COLO829 (cell line): Measurements from ENCODE around the gene CUEDC2.
A peak's percentile ranks its signal among the peaks of the same experiment; 100 is the strongest.

ENCODE experiments used
- DNase-seq: peaks from one replicate; pipeline ENCODE4 v3.0.0; 2012; ENCODE audit warnings: low spot score

CUEDC2 gene

DNA sequence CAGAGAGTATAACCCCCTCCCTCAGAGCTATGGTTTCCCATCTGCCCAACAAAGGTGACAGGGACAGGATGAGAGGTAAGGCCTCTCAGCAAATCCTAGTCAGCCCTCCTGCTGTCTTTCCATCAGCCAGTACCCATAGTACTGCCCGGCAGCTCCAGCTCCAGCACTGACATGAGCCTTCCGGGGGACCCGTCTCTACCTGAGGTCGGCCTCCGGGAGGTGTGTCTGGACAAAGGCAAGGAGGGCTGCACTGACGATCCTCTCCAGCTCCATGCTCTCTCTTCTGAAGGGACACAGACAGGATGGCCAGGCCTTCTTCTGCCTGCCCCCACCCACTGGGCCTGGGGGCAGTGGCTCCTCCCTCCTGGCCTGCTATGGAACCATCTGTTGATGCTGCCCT, 7.5 kb downstream of the CUEDC2 start:
- no peak for DNase-seq

DNA sequence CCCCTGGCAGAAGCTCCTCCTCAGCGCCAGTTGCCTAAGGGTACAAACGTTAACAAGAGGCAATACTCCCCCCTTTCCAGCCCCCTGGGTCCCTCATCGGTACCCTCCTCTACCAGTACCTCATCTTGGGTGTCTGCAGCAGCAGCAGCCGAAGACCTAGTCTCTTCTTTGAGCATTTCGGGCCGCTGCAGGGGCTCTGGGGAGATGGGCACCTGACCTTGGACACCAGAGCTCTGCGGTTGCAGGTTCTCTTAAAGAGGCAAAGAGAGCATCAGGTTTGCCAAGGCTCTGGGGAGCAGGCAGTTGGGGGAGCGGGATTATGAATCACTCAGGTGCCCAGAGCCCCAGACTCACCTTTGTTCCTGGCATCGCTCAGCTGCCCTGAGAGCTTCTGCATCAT, 8.2 kb downstream of the CUEDC2 start:
- no peak for DNase-seq

DNA sequence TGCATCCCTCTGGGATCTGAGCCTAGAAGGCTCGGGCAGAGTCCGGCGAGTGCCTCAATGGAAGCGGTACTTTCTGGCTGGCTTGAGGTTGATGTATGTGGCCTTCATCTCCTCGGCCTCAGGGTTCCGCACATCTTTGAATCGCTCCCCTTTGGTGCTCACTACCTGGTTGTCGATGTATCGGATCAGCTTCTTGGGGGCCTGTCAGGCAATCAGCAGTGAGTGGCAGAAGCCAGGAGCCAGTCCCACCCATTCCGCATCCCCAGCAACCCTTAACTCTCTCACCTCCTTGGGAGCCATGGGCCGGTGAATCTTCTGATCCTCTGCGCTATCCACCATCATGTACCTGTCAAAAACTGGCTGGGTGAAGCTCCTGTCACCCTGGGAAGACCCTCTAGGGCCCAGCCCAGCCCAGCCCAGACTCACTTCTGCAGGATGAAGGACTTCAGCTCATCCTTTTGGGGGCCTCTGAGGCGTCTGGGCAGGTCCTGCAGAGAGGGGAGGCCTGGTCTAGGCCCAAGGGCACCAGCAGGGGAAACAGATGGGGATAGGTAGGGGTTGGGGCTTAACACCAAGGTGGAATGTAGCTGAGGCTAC, 8.9 kb downstream of the CUEDC2 start:
- no peak for DNase-seq

GRCh38 chr10:102422545-102423129, 9.7 kb downstream of the CUEDC2 start:
- peak; percentile 45 for DNase-seq

DNA sequence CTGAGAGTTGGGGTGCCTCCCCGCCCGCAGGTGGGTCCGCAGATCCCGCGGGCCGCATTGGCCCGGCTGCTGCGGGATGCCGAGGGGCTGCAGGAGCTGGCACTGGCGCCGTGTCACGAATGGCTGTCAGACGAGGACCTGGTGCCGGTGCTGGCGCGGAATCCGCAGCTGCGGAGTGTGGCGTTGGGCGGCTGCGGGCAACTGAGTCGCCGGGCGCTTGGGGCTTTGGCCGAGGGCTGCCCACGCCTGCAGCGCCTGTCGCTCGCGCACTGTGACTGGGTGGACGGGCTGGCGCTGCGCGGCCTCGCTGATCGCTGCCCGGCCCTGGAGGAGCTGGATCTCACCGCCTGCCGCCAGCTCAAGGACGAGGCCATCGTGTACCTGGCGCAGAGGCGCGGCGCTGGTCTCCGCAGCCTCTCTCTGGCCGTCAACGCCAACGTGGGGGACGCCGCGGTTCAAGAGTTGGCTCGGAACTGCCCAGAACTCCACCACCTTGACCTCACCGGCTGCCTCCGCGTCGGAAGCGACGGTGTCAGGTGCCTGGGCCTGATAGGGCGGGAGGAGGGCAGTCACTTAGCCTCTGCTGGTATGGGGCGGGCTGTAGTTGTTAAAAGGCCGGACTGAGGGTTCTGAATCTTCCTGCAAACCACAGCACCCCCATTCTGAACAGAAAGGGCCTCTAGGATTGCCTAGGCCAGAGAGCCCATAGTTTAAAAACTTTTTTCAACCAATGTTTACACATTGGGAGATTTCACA, 10.4 kb downstream of the CUEDC2 start:
- no peak for DNase-seq

- no peak for DNase-seq
These were observed 10.9 kb downstream of the CUEDC2 start for GRCh38 chr10:102421507-102421756.

- peak; percentile 94 for DNase-seq
These were observed 11.5 kb downstream of the CUEDC2 start, which contains the start of gene FBXL15 for GRCh38 chr10:102420714-102421506. FBXL15 (plus strand) TSS chr10:102420836; CDS start chr10:102421130, 294 bp downstream.

GRCh38 chr10:102420181-102420713, 12.1 kb downstream of the CUEDC2 start:
- DNase-seq: no peak

DNA sequence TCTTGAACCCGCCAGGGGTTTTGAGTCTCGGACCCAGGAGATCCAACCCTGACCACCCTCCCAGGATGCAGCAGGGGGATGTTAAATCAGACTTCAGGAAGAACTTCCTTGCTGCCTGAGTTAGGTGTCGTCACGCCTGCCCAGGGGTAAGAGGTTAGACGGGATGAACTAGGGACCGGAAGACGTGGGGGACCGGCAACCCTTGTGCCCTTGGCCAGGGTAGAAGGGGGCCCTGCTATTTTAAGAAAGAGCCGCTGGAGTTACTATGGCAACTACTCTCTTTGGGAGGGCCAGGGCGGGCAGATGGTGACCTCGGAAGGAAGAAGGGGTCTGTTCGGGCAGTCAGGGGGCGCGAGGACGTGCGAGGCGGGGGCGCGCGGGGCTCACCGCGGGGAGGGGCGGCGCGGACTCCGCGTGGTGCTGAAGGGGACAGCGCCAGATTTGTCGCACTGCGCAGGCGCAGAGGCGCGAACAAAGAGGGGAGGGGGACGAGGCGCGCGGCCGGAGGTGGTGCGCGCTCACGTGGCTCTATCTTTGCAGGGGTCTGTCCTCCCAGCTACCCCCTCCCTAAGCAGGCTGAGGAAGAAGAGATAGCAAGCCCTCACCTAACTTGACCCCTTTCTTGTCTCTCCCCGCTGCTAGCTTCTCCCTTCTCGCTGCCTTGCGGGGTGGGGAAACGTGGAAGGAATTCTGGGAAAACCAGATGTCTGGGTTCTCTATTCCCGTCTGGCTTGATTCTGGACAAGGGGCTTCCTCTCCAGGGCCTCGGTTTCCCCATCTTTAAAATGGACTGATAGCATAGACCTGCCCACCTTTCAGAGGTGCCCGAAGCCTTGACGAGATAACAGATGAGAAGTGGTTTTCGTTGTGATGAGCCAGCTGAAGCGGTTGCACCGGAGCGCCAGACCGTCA, 12.8 kb downstream of the CUEDC2 start:
- DNase-seq: no peak

GRCh38 chr10:102418622-102419268, 13.6 kb downstream of the CUEDC2 start, which contains the start of gene PSD:
PSD (minus strand) TSS chr10:102418785; CDS start chr10:102417038, 1,747 bp downstream.
- no peak for DNase-seq

- DNase-seq: no peak
These were observed 15.7 kb downstream of the CUEDC2 start for GRCh38 chr10:102416695-102417094.

DNA sequence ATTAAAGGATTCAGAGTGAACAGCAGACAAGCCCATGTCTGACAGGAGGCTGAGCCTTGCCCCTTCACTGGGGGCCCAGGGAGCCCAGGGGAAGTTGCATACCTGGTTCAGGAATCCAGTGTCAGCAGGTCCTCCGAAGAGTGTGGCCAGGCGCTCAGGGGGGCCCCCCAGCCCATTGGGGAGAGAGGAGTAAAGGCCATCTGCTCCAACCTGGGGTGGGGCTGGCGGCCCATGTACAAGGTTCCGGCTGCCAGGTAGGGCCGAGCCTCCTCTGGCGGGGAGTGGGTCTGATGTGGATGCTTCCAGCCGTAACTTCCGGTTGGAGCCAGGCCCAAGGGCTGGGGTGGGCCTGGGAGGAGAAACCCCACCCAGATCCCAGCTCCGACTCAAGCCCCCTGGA, 16.1 kb downstream of the CUEDC2 start:
- DNase-seq: no peak

DNA sequence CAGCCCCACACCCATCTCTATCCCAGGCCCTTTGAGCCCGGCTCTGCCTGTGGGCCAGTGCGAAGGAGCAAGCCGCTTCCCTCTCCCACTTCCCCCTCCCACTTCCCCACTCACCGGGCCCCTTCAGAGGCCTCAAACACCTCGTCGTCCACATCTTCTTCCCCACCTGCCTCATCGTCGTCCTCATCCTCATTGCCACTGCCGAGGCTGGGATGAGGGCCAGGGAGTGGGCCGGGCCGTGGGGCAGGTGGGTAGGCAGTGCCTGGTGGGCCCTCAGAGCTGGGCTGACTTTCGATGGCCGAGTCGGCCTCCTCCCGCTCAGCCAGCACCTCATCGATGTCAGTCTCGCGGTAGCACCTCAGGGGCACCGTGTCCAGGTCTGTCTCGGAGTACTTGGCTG, 17.6 kb downstream of the CUEDC2 start:
- no peak for DNase-seq

DNA sequence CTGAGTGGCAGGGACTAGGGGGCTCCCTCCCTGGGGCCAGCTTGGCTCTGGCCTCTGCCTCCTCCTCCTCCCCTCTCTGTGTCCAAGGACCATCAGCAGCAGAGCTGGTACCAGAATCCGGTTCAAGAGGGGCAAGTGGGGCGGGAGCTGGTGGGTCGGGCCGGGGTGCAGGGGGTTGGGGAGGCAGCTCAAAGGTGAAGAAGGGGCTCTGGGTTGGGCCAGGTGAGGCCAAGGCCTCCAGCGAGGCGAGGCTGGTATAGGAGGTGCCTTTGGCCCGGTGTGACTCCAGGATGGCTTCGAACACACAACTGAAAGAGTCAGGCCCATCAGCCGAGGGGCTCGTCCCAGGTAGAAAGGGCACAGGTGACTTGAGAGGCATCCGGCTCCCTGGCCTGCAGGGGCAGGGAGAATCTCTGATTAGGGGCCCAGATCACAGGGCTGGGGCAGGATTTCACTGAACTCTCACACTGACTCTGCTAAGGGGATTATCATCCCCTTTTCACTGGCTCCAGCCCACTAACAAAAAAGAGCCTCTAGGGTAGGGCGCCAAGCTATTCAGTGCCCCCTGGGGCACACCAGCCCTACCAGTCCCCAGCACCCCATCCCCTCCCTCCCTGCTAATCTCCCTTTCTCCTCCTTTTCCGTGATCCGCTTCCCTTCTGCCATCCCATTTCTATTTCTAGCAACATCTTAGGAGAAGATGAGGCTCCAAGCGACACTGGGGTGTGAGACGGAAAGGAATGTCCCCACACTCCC, 18.4 kb downstream of the CUEDC2 start:
- no peak for DNase-seq

DNA sequence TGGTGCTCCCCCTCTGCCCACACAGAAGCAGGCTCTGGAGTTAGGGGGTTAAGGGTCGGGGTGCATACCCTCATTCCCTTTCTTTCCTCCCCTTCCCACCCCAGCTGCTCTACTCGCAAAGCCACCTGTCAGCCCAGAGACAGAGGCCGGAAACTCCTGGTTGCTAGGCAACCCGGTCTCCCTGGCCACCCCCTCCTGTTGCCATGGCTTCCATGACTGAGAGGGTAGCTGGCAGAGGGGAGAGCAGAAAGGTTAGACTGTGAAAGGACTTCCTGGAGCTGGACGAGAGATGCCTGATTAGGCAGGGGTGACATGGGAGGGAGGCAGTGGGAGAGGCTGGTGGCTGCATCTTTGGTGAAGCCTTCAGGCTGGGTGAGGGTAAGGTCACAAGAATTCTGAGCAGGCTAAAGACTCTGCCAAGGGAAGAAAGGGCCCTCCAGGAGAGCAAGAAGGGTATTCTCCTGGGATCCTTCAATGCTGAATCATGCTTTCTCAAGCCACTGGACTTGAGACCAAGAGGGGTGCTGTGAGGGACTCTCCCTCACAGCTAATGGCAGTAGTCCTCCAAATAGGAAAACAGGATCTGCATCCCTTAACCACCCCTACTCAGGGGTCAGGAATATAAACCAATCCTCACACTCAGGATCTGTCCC, 19.2 kb downstream of the CUEDC2 start:
- no peak for DNase-seq

- DNase-seq: no peak
These were observed 20.1 kb downstream of the CUEDC2 start for GRCh38 chr10:102412293-102412692.

GRCh38 chr10:102411341-102412255, 20.8 kb downstream of the CUEDC2 start:
- DNase-seq: no peak

GRCh38 chr10:102410429-102411073, 21.8 kb downstream of the CUEDC2 start:
- DNase-seq: no peak
